ENCODE data around the gene ARHGAP26.

ARHGAP26 gene

GRCh38 chr5:143176048-143176447 is 405.9 kb downstream of the ARHGAP26 start:
- no peak for DNase-seq

GRCh38 chr5:143177263-143177983 is 407.2 kb downstream of the ARHGAP26 start:
- DNase-seq: no peak

GRCh38 chr5:143179126-143179740 is 409.1 kb downstream of the ARHGAP26 start:
- no peak for DNase-seq

GRCh38 chr5:143180751-143181150 is 410.6 kb downstream of the ARHGAP26 start:
- no peak for DNase-seq

- no peak for DNase-seq
These were observed 411.0 kb downstream of the ARHGAP26 start for GRCh38 chr5:143181173-143181572.

GRCh38 chr5:143182106-143182505 is 411.9 kb downstream of the ARHGAP26 start:
- DNase-seq: no peak

- DNase-seq: peak; percentile 79
These were observed 413.0 kb downstream of the ARHGAP26 start for GRCh38 chr5:143182901-143183820.

GRCh38 chr5:143183989-143184388 is 413.8 kb downstream of the ARHGAP26 start:
- DNase-seq: no peak

DNA sequence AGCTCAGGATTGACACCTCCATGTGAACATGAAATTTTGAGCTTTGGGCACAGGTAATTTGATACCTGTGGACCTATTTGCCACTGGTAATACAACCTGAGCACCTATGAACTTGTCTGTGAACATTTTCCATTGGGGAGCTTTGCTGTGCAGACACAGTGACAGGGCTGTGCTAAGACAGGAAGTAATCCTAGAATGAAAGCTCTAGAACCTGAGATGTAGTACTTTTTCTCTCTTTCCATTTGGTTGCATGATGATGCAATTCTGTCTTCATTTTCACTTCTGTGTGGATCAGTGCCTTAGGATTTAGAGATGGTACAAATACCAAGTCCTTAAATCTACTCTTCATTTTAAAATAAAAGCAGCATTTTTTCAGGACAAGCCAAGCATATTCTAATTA is 416.4 kb downstream of the ARHGAP26 start:
- DNase-seq: no peak

DNA sequence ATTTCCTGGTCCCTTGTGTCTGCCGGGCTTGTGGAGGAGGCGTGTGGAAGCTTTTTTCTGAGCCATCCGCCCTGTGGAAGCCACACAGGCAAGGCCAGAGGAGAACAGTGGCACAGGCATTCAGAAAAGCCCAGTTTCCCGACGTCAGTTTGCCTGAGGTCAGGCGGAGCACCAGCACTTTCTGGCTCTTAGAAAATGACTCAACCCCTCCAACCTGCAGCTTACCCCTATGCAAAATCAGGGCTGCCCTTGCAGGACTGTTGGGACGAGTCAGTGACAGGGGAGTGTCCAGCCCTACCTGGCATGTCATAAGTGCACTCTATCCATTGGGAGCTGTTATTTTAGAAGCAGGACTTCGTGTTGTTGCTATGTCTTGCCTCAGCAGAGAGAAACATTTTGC is 417.3 kb downstream of the ARHGAP26 start:
- peak; percentile 10 for DNase-seq

DNA sequence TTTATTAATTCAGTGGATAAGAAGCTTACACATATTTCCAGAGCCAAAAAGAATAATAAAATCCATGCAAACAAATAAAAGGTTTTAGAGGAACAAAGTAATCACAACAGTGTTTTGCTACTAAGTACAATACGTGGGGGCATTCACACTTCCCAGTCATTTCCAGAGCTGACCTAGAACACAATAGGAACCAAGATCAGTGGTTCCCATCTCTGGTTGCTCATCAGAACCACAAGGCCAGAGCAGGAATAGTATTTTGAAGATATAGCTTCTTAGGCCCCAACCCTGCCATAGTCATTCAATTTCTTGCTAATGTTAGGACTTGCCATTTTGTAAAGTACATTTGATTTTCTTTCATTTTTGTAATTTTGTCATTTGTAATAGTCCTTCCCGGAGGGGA is 417.9 kb downstream of the ARHGAP26 start:
- DNase-seq: no peak

GRCh38 chr5:143188692-143189091 is 418.5 kb downstream of the ARHGAP26 start:
- no peak for DNase-seq

- DNase-seq: no peak
These were observed 420.2 kb downstream of the ARHGAP26 start for GRCh38 chr5:143190260-143190810.

- no peak for DNase-seq
These were observed 421.5 kb downstream of the ARHGAP26 start for GRCh38 chr5:143191720-143192119.

- no peak for DNase-seq
These were observed 422.2 kb downstream of the ARHGAP26 start for GRCh38 chr5:143192191-143192900.

- no peak for DNase-seq
These were observed 424.0 kb downstream of the ARHGAP26 start for GRCh38 chr5:143194206-143194605.

GRCh38 chr5:143194713-143195112 is 424.5 kb downstream of the ARHGAP26 start:
- DNase-seq: no peak

DNA sequence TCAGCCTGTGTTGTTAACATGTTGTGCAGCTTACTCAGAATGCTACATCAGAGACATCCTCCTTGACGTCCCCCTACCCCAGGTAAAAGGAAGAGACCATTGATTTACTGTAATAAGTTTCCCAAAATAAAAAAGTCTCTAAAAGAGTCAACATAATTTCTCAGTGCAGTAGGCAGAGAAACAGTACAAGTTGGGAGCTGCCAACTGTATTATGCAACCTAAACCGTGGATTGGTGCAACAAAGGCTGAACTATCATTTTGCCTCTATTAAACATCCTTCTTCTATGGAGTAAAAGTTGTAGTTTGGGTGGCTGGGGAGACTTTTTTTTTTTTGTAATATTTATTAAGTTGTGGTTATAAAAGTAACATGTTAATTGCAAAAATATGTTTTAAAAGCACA is 425.3 kb downstream of the ARHGAP26 start:
- DNase-seq: no peak

GRCh38 chr5:143196601-143197259 is 426.6 kb downstream of the ARHGAP26 start:
- DNase-seq: no peak

GRCh38 chr5:143197260-143197656 is 427.1 kb downstream of the ARHGAP26 start:
- DNase-seq: no peak

DNA sequence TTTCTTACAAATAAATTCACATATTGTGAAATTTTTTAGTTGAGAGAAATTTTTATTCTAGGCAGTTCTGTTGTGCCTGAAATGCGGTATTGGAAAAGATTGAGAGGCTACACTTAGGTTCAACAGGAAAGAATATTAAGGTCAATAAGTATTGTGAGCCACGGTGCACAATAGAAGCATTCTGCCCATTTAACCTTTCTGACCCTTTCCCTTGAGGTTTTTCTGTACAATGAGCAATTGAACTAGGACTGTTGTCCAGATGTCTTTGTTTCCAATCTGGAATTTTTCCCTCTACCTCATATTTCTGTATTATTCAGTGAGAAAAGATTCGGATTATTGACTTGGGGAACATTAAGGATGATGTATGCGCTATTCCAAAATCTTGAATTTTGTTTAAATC is 428.2 kb downstream of the ARHGAP26 start:
- no peak for DNase-seq

DNA sequence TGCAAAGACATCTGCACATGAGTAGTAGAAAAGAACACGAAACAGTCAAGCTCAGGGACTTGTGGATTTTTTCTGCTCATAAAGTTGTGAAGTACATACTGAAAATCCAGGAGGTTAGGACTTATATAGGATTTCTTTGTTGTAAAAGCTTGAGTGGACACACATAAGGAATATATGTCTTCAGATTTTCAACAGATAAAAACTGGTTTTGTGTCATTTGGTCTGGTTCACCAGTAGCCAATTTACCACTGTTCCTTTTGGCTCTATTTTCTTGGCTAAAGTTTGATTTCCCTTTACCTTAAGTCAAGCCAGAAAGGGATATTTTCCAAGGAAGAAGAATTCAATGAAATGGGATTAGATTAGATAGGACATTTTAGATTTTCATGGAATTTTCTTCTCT is 429.0 kb downstream of the ARHGAP26 start:
- DNase-seq: no peak
